NCI-H526 (cell line): ENCODE results near the gene TXNDC15.
"Not testable (repeated sequence)": the region's sequence is repeated elsewhere in the genome, so short reads cannot be mapped to it uniquely, and the experiment has no call there.

ENCODE experiments used
- DNase-seq, 2 experiments: peaks; one replicate each; lab custom pipeline; 2025; lab: John Stamatoyannopoulos, UW

Gene TXNDC15, protein sequence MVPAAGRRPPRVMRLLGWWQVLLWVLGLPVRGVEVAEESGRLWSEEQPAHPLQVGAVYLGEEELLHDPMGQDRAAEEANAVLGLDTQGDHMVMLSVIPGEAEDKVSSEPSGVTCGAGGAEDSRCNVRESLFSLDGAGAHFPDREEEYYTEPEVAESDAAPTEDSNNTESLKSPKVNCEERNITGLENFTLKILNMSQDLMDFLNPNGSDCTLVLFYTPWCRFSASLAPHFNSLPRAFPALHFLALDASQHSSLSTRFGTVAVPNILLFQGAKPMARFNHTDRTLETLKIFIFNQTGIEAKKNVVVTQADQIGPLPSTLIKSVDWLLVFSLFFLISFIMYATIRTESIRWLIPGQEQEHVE

DNA sequence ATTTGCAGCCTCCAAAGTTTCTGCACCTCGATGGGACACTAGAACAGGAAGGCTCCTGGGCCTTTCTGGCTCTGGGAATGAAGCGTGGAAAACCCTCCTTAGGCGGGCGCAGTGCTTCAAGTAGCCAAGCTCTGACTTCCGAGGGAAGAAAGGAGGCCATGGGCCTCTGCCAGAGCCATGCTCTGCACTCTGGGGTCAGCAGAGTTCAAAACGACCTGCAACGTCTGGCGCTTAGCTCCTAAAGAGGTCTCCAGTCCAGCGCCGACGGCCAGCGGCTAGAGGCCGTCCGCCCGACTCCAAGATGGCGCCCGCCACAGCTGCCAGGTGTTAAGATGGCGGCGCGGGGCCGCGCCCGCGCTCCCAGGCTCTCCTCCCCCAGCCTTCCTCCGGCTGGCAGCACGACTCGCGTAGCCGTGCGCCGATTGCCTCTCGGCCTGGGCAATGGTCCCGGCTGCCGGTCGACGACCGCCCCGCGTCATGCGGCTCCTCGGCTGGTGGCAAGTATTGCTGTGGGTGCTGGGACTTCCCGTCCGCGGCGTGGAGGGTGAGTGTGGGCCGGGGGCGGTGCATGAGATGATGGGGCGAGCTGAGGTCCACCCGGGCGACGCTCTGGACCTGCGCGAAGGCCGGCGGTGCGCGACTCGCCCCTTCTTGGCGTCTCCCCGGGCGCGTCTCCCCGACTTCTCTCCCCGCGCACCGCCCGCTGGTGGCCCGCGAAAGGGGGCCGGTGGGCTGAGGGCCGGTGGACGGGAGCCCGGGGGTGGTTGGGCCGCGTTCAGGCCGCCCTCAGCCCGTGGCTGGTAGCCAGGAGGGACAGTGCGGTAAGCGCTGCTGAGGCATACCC is at the start of gene TXNDC15:
TXNDC15 (plus strand) TSS at position 385 of the 844 bp plus-strand sequence; CDS start at position 442, 57 bp downstream.
- peak in 1 of 2 experiments; percentile 76 for DNase-seq

GRCh38 chr5:134824681-134825080 is 49.5 kb upstream of the TXNDC15 start:
- no peak for DNase-seq

DNA sequence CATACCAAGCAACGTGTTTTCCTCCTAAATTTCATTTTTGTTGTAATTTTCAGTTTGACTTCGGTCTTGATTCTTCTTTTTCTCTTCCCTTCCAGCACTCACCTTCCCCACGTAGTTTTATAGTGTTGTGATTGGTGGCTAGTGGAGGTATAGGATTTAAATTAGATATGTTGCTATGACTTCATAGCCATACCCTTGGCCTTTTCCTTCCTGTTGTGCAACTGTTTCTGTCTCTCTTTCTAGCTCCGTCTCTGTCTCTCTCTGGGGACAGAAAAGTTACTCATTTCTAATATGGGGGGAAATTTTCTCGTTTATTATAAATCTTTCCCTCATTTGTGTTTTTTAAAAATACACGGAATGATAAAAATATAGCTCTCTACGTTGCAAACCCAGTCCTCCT is 49.0 kb upstream of the TXNDC15 start:
- DNase-seq = no peak

GRCh38 chr5:134833340-134834032 is 40.7 kb upstream of the TXNDC15 start:
- DNase-seq = no peak

GRCh38 chr5:134835623-134836022 is 38.5 kb upstream of the TXNDC15 start:
- DNase-seq = no peak

DNA sequence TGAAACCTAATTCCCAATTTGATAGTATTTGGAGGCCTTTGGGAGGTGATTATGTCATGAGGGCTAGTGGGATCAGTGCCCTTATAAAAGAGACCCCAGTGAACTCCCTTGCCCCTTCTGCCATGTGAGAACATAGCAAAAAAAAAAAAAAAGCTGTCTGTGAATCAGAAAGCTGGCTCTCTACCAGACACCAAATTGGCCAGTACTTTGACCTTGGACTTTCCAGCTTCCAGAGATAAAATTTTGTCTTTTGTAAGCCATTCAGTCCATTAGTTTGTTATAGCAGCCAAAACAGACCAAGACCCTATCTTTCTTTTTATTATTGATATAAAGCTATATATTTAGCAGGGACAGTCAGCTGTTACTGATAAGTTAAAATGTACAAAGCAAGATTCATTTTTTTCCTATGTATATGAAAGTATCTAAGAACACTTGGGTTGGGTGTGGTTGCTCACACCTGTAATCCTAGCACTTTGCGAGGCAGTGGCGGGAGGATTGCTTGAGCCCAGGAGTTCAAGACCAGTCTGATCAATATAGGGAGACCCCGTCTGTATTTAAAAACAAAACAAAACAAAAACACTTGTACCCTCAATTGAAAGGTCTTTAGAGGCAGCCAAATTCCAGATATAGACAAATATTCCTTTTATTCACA is 36.5 kb upstream of the TXNDC15 start:
- DNase-seq = no peak

DNA sequence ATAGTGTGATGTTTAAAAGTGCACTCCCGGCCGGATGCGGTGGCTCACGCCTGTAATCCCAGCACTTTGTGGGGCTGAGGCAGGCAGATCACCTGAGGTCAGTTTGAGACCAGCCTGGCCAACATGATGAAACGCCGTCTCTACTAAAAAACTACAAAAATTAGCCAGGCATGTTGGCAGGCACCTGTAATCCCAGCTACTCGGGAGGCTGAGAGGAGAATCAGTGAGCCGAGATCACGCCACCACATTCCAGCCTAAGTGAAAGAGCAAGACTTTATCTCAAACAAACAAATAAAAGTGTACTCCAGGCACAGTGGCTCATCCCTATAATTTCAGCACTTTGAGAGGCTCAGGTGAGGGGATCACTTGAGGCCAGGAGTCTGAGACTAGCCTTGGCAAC is 35.8 kb upstream of the TXNDC15 start:
- not testable (repeated sequence) for DNase-seq

- DNase-seq = no peak
Measured at GRCh38 chr5:134840811-134841210, 33.4 kb upstream of the TXNDC15 start.

GRCh38 chr5:134844252-134844651 is 29.9 kb upstream of the TXNDC15 start:
- no peak for DNase-seq

- DNase-seq = no peak
Measured at GRCh38 chr5:134845335-134845851, 28.8 kb upstream of the TXNDC15 start.

- peak; percentile 72 to 94 for DNase-seq
Measured at GRCh38 chr5:134845852-134846640, 28.1 kb upstream of the TXNDC15 start, which contains the start of gene C5orf24. Gene C5orf24, plus strand, starts transcription at chr5:134845968. Its CDS starts 8,933 bp downstream, at chr5:134854901.

- peak in 1 of 2 experiments; percentile 28 for DNase-seq
Measured at GRCh38 chr5:134846641-134846960, 27.6 kb upstream of the TXNDC15 start.

- not testable (repeated sequence) for DNase-seq
Measured at GRCh38 chr5:134849434-134849933, 24.7 kb upstream of the TXNDC15 start.

DNA sequence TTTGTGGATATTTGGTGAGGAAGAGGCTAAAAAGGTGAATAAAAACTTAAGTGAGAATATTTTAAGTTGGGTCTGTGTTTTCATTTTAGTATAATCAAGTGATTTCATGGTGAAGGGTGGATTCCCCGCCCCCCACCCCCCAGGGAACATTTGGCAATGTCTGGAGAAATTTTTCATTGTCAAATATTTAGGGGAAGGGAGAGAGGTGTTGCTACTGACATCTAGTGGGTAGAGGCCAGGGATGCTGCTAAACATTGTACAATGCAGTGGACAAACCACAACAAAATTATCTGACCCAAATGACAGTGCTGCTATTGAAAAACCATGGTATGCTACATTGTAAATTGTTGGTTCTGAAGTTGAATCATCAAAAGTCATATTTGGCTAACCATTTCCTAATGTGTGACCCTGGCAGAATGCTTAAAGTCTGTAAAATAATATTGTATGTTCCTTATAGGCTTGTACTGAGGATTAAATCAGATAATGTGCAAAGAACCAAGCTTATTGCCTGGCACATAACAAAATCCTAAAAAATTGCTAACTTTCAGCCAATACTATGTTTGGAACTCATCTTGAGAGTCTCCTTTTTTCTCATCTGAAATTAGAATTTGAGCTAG is 22.8 kb upstream of the TXNDC15 start:
- DNase-seq = peak in 1 of 2 experiments; percentile 7

- DNase-seq = not testable (repeated sequence)
Measured at GRCh38 chr5:134856465-134856864, 17.7 kb upstream of the TXNDC15 start.

- DNase-seq = no peak
Measured at GRCh38 chr5:134857401-134857800, 16.8 kb upstream of the TXNDC15 start.

- no peak for DNase-seq
Measured at GRCh38 chr5:134864707-134865106, 9.5 kb upstream of the TXNDC15 start.

GRCh38 chr5:134873494-134873893 is 677 bp upstream of the TXNDC15 start:
- DNase-seq = peak in 1 of 2 experiments; percentile 6

- peak in 1 of 2 experiments; percentile 52 for DNase-seq
Measured at GRCh38 chr5:134874831-134875655, 872 bp downstream of the TXNDC15 start.
